ENCODE results near the gene PTH2R.
"Not testable (repeated sequence)": the region's sequence is repeated elsewhere in the genome, so short reads cannot be mapped to it uniquely, and the experiment has no call there.

The PTH2R gene

GRCh38 chr2:208488686-208489564, 82.3 kb downstream of the PTH2R start:
- no peak for DNase-seq

GRCh38 chr2:208489687-208490086, 83.1 kb downstream of the PTH2R start:
- DNase-seq: no peak

- no peak for DNase-seq
Observed at GRCh38 chr2:208490492-208490891, 83.9 kb downstream of the PTH2R start.

DNA sequence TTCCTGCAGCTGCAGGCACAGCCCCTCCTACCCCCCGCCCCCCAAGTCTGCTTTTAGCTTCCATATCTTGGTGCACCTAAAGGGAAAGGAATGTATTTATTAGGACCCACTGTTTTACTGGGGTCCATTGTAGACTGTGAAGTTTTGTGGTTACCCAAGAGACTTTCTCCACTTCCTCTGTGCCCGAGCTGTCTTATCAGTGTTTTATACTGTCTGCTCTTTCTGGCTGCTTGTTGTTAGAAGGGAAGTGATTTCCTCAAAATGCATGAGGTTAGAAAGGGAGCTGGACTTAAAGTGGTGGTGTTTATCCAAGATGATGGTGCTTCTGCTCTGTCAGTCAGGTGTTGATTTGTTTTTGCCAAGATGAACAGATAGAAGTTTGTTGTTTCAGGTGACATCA, 85.0 kb downstream of the PTH2R start:
- no peak for DNase-seq

DNA sequence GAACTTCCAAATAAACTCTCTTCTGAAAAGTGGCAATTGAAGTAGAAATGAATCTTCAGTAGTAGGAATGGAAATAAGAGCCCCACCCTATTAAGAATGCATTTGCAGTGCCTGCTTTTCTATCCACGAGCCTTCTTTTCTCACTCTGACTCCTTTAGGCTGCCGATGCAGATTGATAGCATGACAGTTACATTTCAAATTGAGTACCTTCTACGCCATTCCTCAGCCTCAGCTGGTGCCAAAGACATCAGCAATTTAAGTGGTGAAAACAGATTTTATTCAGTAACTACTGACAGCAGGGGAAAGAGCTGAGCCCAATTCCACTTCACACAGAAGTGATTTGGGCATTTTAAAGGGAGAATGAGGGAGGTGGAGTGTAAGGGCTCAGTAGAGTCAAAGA, 85.5 kb downstream of the PTH2R start:
- no peak for DNase-seq

GRCh38 chr2:208493186-208493585, 86.6 kb downstream of the PTH2R start:
- no peak for DNase-seq

- no peak for DNase-seq
Observed at GRCh38 chr2:208496129-208496528, 89.5 kb downstream of the PTH2R start.

DNA sequence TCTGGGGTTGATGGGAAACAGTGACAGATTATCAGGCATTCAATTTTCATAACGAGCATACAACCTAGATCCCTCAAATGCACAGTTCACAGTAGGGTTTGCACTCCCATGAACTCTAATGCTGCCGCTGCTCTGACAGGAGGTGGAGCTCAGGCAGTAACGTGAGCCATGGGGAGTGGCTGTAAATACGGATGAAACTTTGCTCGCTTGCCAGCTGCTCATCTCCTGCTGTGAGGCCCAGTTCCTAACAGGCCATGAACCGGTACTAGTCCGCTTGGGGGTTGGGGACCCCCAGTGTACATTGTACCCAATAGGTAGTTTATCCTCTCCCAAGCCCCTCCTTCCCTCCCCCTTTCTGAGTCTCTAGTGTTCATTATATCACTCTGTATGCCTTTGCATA, 94.6 kb downstream of the PTH2R start:
- DNase-seq: no peak

- DNase-seq: no peak
Observed at GRCh38 chr2:208502288-208502687, 95.7 kb downstream of the PTH2R start.

DNA sequence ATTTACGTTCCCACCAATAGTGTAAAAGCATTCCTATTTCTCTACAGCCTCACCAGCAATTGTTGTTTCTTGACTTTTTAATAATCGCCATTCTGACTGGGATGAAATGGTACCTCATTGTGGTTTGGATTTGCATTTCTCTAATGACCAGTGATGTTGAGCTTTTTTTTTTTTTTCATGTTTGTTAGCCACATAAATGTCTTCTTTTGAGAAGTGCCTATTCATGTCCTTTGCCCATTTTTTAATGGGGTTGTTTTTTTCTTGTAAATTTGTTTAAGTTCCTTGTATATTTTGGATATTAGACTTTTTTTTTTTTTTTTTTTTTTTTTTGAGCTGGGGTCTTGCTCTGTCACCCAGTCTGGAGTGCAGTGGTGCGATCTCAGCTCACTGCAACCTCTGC, 98.8 kb downstream of the PTH2R start:
- not testable (repeated sequence) for DNase-seq

DNA sequence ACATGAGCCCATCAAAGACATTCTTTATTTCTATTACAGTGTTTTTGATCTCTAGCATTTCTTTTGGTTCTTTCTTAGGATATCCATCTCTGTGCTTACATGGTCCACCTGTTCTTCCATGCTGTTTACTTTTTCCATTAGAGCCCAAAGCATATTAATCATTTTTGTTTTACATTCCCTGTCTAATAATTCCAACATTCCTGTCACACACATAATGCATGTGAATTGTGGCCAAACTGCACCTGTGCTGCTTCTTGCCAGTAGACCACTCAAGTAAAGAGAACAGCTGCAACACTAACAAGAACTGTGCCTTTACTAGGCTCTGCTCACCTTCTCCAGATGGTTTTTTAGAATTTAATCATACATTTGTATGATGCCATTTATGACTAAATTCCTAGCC, 103.0 kb downstream of the PTH2R start:
- no peak for DNase-seq

DNA sequence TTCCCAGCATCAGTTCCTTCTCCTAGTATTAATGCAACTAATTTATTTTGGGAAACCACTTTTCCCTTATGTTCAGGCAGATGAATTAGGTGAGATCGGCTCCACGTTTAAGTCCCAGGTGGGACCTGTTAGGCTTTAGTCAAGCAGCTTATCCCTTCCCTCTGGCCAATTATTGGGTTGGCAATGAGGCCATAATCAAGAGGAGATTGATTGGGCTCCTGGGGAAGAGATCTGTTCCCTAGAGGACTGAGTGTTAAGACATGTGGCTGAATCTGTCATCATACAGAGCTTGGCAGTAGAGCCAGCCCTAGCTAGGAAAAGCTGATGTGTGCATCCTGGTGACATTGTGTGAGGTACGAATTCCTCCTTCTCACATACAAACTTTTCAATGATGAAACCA, 104.4 kb downstream of the PTH2R start:
- DNase-seq: no peak

- DNase-seq: no peak
Observed at GRCh38 chr2:208511573-208511972, 105.0 kb downstream of the PTH2R start.

DNA sequence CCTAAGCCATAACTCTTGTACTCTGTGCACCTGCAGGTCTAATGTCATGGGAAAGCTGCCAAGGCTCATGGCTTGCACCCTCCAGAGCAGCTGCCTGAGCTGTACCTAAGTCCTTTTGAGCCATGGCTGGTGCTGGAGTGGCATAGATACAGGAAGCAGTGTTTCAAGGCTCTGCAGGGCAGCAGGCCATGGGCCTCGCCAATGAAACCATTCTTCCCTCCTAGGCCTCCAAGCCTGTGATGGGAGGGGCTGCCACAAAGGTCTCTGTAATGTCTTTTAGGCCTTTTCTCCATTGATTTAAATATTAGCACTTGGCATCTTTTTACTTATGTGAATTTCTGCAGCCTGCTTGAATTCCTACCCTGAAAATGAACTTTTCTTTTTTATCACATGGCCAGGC, 108.5 kb downstream of the PTH2R start:
- no peak for DNase-seq

GRCh38 chr2:208523069-208523468, 116.5 kb downstream of the PTH2R start:
- not testable (repeated sequence) for DNase-seq

DNA sequence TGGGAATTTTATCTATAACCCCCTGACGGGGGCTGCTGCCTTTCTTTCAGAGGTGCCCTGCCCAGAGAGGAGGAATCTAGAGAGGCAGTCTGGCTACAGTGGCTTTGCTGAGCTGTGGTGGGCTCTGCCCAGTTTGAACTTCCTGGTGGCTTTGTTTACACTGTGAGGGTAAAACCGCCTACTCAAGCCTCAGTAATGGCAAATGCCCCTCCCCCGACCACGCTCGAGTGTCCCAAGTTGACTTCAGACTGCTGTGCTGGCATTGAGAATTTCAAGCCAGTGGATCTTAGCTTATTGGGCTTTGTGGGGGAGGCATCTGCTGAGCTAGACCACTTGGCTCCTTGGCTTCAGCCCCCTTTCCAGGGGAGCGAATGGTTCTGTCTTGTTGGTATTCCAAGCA, 118.6 kb downstream of the PTH2R start:
- not testable (repeated sequence) for DNase-seq

DNA sequence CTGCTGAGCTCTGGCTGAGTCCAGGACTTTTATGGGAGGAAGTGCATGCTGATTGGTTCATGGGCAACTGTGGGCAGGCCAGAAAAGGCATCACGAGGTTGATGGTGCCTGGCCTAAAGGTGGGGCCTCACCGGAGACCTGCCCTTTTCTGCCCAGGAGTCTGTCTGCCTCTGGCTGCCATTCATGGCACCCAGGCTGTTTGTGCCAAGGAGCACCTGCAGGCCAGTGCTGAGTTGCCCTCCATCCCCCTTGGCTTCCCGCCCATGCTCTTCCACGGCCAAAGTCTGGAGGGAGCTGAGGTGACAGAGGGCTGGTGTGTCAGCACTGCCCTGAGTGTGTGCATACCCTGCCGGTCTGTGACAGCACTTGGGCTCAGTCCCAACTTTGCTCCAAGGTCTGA, 123.2 kb downstream of the PTH2R start:
- DNase-seq: no peak

DNA sequence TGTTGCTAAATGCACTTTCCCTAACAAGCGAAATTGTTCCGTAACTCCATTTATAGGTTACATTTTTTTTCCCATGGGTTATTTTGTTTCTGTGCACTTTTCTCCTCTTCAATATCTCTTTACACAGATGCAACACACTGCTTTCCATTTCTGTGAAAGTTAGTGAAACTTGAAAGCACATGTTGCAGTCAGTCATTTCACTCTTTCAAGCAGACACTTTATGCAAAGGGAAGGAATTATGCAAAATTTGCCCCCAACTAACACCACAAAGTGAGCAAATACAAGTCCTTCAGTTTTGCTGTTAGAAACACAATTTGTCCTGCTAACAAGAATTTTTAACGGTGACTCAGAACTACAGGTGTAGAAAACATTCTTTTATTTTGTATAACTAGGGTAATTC, 124.8 kb downstream of the PTH2R start:
- DNase-seq: no peak

- DNase-seq: not testable (repeated sequence)
Observed at GRCh38 chr2:208535578-208535977, 129.0 kb downstream of the PTH2R start.

DNA sequence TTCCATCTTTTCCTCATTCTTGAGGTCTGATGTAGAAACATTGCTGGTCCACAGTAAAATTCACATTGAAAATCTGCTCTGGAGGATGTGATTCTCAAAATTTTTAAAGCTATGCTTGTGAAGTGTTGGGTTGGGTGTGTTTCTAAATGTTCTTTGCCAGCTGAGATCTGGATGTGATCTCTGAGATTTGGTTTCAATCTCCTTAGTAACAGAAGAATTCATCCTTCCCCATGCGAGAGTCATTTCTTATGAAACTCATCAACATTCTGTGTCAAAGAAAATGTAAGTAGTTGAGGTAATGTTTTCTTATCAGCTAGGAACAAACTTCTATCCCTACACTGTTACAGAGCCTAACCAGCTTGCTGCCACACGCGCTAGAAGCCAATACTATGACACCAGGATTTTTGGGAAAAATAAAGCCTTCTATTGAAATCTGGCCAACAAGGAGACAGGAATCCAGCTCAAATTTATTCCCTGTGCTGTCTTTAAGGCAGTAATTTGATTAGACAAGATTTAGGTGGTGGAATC, 134.9 kb downstream of the PTH2R start:
- DNase-seq: no peak

DNA sequence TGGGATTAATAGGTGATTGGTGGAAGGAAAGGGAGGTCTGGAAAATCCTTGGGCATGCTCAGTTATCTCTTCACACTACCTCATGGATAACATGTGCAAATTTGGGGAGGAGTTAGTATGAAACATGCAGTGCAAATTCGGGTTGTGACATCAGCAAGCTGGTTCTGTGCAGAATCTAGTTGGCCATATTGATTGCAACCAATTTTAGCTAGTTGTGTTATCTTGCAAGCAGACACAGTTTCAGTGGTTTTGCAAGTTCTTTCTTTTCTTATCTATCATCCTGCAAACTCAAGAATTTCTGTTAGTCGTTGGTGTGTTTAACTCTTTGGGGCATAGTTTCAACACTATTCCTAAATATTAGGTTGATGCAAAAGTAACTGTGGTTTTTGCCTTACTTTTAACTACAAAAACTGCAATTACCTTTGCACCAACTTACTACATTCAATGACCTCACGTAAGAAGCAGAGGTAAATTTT, 135.4 kb downstream of the PTH2R start:
- no peak for DNase-seq

- no peak for DNase-seq
Observed at GRCh38 chr2:208542465-208543041, 136.0 kb downstream of the PTH2R start.

Data from NCI-H226 (cell line).